Stimulated activated CD8-positive, alpha-beta memory T cell treated with anti-CD3 and anti-CD28 coated beads, Interleukin-15, amount 100 ng/mL, for 24 hours (primary cell): Measurements from ENCODE around the gene MNX1.

ENCODE experiments used
- DNase-seq: peaks from one replicate; pipeline ENCODE4 v3.0.0-alpha.2; 2020; ENCODE audit warnings: low read depth

Gene MNX1

GRCh38 chr7:157032644-157033482, 22.4 kb upstream of the MNX1 start:
- DNase-seq = no peak

- no peak for DNase-seq
Measured at GRCh38 chr7:157032128-157032527, 21.7 kb upstream of the MNX1 start.

GRCh38 chr7:157028199-157028903, 17.9 kb upstream of the MNX1 start:
- no peak for DNase-seq

- no peak for DNase-seq
Measured at GRCh38 chr7:157027568-157028198, 17.2 kb upstream of the MNX1 start.

- no peak for DNase-seq
Measured at GRCh38 chr7:157024716-157025115, 14.3 kb upstream of the MNX1 start.

GRCh38 chr7:157023589-157023905, 13.1 kb upstream of the MNX1 start:
- DNase-seq = no peak

GRCh38 chr7:157022681-157023588, 12.5 kb upstream of the MNX1 start:
- no peak for DNase-seq

GRCh38 chr7:157021871-157022680, 11.6 kb upstream of the MNX1 start:
- DNase-seq = no peak

- DNase-seq = no peak
Measured at GRCh38 chr7:157021071-157021870, 10.8 kb upstream of the MNX1 start.

GRCh38 chr7:157020514-157021070, 10.1 kb upstream of the MNX1 start:
- DNase-seq = no peak

- DNase-seq = no peak
Measured at GRCh38 chr7:157019718-157020451, 9.4 kb upstream of the MNX1 start.

- DNase-seq = no peak
Measured at GRCh38 chr7:157018997-157019608, 8.6 kb upstream of the MNX1 start.

GRCh38 chr7:157018328-157018996, 8.0 kb upstream of the MNX1 start:
- DNase-seq = no peak

- no peak for DNase-seq
Measured at GRCh38 chr7:157017603-157018327, 7.3 kb upstream of the MNX1 start.

- no peak for DNase-seq
Measured at GRCh38 chr7:157017149-157017548, 6.7 kb upstream of the MNX1 start.

GRCh38 chr7:157016352-157017041, 6.0 kb upstream of the MNX1 start:
- DNase-seq = no peak

GRCh38 chr7:157016024-157016351, 5.5 kb upstream of the MNX1 start:
- DNase-seq = no peak
